Measurements from ENCODE around the gene FAM25A.
"Not testable (repeated sequence)": the region's sequence is repeated elsewhere in the genome, so short reads cannot be mapped to it uniquely, and the experiment has no call there.

FAM25A gene

DNA sequence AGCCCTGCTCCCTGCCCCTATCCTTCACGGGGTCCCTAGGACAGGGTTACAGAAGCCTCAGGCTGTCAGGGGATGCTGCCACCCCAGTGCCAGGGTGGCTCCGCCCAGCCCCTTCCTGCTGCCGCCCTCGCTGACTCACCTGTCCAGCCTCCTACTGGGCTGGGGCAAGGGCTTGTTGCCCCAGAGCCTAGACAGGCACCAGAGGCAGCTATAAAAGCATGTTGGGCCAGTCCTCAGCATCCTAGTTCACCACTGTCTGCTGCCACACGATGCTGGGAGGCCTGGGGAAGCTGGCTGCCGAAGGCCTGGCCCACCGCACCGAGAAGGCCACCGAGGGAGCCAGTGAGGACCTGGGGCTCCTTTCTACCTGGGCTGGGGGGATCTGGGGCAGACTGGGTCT, at the start of gene FAM25A:
Gene FAM25A, plus strand, starts transcription at position 239 of the 400 bp plus-strand sequence. Its CDS starts 31 bp downstream, at position 270.
- not testable (repeated sequence) for DNase-seq

- DNase-seq, result no peak
Observed at GRCh38 chr10:86970982-86971231, 49.2 kb upstream of the FAM25A start.

DNA sequence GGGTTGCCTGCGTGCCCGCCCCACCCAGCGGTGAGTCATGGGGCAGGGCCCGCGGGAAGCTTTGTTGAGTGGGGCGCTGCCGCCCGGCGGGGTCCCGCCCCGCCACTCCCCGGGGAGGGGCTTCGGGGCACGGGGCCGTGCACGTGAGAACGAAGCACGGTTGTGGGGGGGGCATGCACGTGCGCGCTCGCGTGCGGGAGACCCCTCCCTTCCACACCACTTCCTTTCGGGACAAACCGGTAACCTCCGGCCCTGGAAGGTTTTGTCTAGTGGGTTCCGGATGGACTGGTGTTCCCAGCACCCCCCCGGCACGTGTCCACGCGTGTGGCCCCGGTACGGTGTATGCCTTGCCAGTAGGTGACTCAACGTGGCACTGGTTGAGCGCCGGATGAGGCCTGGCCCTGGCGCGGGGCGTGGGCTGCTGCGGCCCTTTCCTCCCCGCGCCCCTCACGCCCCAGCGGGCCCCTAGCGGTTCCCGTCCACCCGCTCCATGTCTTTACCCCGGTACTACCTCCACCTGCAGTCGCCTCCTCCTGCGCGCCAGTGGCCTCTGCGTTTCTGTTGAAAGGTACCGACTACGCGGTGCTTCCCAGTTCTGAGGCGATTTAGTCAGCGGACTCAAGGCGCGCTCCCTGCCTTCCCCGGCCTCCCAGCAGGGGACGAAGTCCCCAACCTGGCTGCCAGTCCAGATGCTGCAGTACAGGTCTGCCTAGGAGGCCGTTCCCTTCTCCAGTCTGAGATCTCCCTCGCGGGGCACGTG, 48.7 kb upstream of the FAM25A start:
- peak; percentile 91 to 92 for DNase-seq

GRCh38 chr10:86972613-86973380, 47.3 kb upstream of the FAM25A start:
- DNase-seq, result no peak

GRCh38 chr10:86974484-86974883, 45.6 kb upstream of the FAM25A start:
- DNase-seq, result no peak

GRCh38 chr10:86976362-86977056, 43.6 kb upstream of the FAM25A start:
- no peak for DNase-seq

- not testable (repeated sequence) for DNase-seq
Observed at GRCh38 chr10:86978457-86978856, 41.6 kb upstream of the FAM25A start.

- DNase-seq, result no peak
Observed at GRCh38 chr10:86979296-86979818, 40.7 kb upstream of the FAM25A start.

- DNase-seq, result no peak
Observed at GRCh38 chr10:86979977-86980448, 40.1 kb upstream of the FAM25A start.

GRCh38 chr10:86981020-86981419, 39.1 kb upstream of the FAM25A start:
- DNase-seq, result not testable (repeated sequence)

GRCh38 chr10:86981716-86982115, 38.4 kb upstream of the FAM25A start:
- DNase-seq, result no peak

DNA sequence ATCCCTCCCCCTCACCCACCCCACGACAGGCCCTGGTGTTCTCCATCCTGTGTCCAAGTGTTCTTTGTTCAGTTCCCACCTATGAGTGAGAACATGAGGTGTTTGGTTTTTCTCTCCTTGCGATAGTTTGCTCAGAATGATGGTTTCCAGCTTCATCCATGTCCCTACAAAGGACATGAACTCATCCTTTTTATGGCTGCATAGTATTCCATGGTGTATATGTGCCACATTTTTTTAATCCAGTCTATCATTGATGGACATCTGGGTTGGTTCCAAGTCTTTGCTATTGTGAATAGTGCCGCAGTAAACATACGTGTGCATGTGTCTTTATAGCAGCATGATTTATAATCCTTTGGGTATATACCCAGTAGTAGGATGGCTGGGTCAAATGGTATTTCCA, 35.6 kb upstream of the FAM25A start:
- not testable (repeated sequence) for DNase-seq

- DNase-seq, result no peak
Observed at GRCh38 chr10:86988520-86988919, 31.6 kb upstream of the FAM25A start.

- DNase-seq, result not testable (repeated sequence)
Observed at GRCh38 chr10:86991362-86991761, 28.7 kb upstream of the FAM25A start.

GRCh38 chr10:86992456-86992855, 27.6 kb upstream of the FAM25A start:
- no peak for DNase-seq

DNA sequence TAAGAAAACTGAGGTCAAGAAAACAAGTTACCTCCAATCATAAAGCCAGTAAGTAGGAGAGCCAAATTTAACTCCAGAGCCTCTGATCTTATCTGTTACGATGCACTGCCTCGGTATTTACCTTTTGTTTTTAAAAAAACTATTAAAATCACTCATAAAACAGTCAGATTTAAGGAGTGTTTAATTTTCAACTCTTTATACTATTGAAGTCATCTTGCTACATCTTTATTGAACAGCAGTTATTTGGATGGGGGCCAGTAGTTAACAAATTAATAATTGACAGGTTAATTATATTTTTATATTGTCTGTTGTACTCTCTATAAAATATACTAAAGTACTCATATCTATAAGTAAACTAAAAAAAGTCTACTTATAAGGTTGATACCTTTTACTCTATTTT, 27.2 kb upstream of the FAM25A start:
- DNase-seq, result no peak

- DNase-seq, result peak in 1 of 2 donors; percentile 8
Observed at GRCh38 chr10:86999802-87000403, 20.2 kb upstream of the FAM25A start.

GRCh38 chr10:87000491-87000890, 19.6 kb upstream of the FAM25A start:
- no peak for DNase-seq

DNA sequence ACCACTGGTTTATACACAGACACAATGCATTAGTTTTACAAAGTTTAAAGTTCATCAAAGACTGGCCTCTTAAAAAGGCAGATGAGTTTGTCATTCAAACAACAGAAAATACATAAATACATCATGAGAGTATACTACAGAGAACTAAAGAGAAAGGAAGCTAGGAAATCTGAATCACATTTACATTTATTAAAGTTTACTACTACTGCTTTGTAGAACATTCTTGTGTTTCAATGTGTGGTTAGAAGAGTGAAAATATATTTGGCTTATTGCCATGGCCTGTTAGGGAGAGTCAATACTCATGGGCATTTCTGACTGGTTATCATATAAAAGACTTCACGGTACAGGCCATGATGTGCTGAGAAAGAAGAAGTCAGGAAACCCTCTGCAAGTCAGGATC, 13.0 kb upstream of the FAM25A start:
- not testable (repeated sequence) for DNase-seq

DNA sequence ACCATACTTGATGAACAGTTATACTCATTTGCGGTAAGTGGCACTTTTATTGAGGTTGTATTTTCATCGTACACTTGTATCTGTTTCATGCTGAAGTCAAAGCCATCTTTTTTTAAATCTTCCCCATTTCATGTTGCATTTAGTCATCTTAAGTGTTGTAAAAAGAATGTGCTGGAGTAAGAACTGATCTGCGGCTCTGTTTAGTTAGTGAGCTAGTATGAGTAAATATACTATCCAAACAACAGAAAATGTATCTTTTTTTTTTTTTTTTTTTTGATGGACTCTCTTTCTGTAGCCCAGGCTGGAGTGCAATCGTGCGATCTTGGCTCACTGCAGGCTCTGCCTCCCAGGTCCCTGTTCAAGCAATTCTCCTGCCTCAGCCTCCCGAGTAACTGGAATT, 12.4 kb upstream of the FAM25A start:
- DNase-seq, result not testable (repeated sequence)

DNA sequence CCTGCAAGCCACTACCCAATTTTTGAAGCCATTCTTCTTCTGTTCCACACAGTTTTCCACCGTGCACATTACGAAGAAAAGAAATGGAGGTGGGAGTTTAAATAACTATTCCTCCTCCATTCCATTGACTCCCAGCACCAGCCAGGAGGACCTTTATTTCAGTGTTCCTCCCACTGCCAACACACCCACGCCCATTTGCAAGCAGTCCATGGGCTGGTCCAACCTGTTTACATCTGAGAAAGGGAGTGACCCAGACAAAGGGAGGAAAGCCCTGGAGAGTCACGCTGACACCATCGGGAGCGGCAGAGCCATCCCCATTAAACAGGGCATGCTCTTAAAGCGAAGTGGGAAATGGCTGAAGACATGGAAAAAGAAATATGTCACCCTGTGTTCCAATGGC, 11.8 kb upstream of the FAM25A start:
- DNase-seq, result not testable (repeated sequence)

GRCh38 chr10:87009134-87009696, 10.9 kb upstream of the FAM25A start:
- DNase-seq, result not testable (repeated sequence)

DNA sequence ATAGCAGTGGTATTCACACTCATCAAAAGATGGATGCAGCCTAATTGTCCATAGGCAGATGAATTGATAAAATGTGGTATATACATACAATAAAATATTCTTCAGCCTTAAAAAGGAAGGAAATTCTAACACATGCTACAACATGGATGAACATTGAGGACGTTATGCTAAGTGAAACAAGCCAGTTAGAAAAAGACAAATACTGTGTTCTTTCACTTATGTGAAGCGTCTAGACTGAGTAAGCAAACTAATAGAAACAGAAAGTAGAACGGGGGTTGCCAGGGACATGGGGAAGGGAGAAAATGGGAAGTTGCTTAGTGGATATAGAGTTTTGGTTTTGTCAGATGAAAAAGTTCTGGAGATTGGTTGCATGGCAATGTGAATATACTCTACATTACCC, 6.6 kb upstream of the FAM25A start:
- not testable (repeated sequence) for DNase-seq

Measured in CD4-positive, alpha-beta T cell treated with Interleukin-1 beta for 1 hour (primary cell).